Raji (cell line): Measurements from ENCODE around the gene DLGAP3.

ENCODE experiments used
- POLR2A ChIP-seq: IDR thresholded peaks from 2 replicates; pipeline ENCODE4 v1.6.1; 2011; ENCODE audit warnings: low read depth, low read length, control low read depth; ENCODE audit not compliant: insufficient read depth

The DLGAP3 gene

GRCh38 chr1:34839526-34840305 lies 89.7 kb downstream of the DLGAP3 start:
- no peak for TF ChIP-seq POLR2A

- no peak for TF ChIP-seq POLR2A
These were observed 95.7 kb downstream of the DLGAP3 start for GRCh38 chr1:34833711-34834110.

- no peak for TF ChIP-seq POLR2A
These were observed 97.7 kb downstream of the DLGAP3 start for GRCh38 chr1:34831721-34832246.

GRCh38 chr1:34829250-34829649 lies 100.2 kb downstream of the DLGAP3 start:
- TF ChIP-seq POLR2A: no peak

- no peak for TF ChIP-seq POLR2A
These were observed 100.8 kb downstream of the DLGAP3 start for GRCh38 chr1:34828611-34829010.

- no peak for TF ChIP-seq POLR2A
These were observed 102.0 kb downstream of the DLGAP3 start for GRCh38 chr1:34827341-34827941.

- TF ChIP-seq POLR2A: no peak
These were observed 103.9 kb downstream of the DLGAP3 start for GRCh38 chr1:34825455-34826091.

- TF ChIP-seq POLR2A: no peak
These were observed 104.5 kb downstream of the DLGAP3 start for GRCh38 chr1:34824817-34825454.

- no peak for TF ChIP-seq POLR2A
These were observed 107.2 kb downstream of the DLGAP3 start for GRCh38 chr1:34822202-34822601.

- TF ChIP-seq POLR2A: no peak
These were observed 112.7 kb downstream of the DLGAP3 start for GRCh38 chr1:34816778-34817177.

- no peak for TF ChIP-seq POLR2A
These were observed 113.1 kb downstream of the DLGAP3 start for GRCh38 chr1:34816332-34816731.
